Neural progenitor cell (in vitro differentiated cells): Measurements from ENCODE around the gene TRPT1. TPM values are rescaled to one million over a fixed set of nuclear protein-coding genes. Genes with fewer than 3 reads are reported as not detected.

Experiments
- DNase-seq: peaks from one replicate; pipeline ENCODE4 v3.0.0-alpha.2; 2016; ENCODE audit warnings: low spot score
- H2AFZ ChIP-seq: fragments of 200-600 bp; sonication (generic); replicated peaks from 2 replicates; pipeline ENCODE4 v1.6.1; 2016; ENCODE audit warnings: antibody characterized with exemption
- H3F3A ChIP-seq: fragments of 200-600 bp; sonication (generic); 2 replicates; pipeline ENCODE4 v1.6.1; 2016; ENCODE audit warnings: antibody characterized with exemption, low read depth
- H3K27ac ChIP-seq: fragments of 200-600 bp; sonication (generic); 2 replicates; pipeline ENCODE4 v1.5.1; 2016; ENCODE audit warnings: mild to moderate bottlenecking
- H3K27me3 ChIP-seq: fragments of 200-600 bp; sonication (generic); 2 replicates; pipeline ENCODE4 v1.6.1; 2016; ENCODE audit warnings: mild to moderate bottlenecking, moderate library complexity
- H3K36me3 ChIP-seq: fragments of 200-600 bp; sonication (generic); 2 replicates; pipeline ENCODE4 v1.5.1; 2016
- H3K4me1 ChIP-seq: fragments of 200-600 bp; sonication (generic); 2 replicates; pipeline ENCODE4 v1.6.1; 2016; ENCODE audit warnings: mixed run types
- H3K4me2 ChIP-seq: fragments of 200-600 bp; sonication (generic); 2 replicates; pipeline ENCODE4 v1.6.1; 2016
- H3K4me3 ChIP-seq: fragments of 200-600 bp; sonication (generic); 2 replicates; pipeline ENCODE4 v1.5.1; 2016
- H3K79me2 ChIP-seq: fragments of 200-600 bp; sonication (generic); 2 replicates; pipeline ENCODE4 v1.6.1; 2016; ENCODE audit warnings: low read depth
- H3K9ac ChIP-seq: fragments of 200-600 bp; sonication (generic); 2 replicates; pipeline ENCODE4 v1.6.1; 2016
- H3K9me3 ChIP-seq: fragments of 200-600 bp; sonication (generic); 2 replicates; pipeline ENCODE4 v1.5.1; 2016; ENCODE audit warnings: low read depth
- H4K20me1 ChIP-seq: fragments of 200-600 bp; sonication (generic); 2 replicates; pipeline ENCODE4 v1.6.1; 2016; ENCODE audit warnings: low read depth
- H3K27ac Mint-ChIP-seq: 3 replicates; pipeline ENCODE4 v1.8.0; 2021; ENCODE audit warnings: mixed read lengths
- H3K27me3 Mint-ChIP-seq: 2 replicates; pipeline ENCODE4 v1.8.0; 2022; ENCODE audit warnings: low read depth, mild to moderate bottlenecking, inconsistent platforms, moderate library complexity, mixed read lengths; ENCODE audit not compliant: insufficient read depth
- H3K36me3 Mint-ChIP-seq: 3 replicates; pipeline ENCODE4 v1.8.0; 2021; ENCODE audit warnings: mixed read lengths
- H3K4me1 Mint-ChIP-seq: 3 replicates; pipeline ENCODE4 v1.8.0; 2021; ENCODE audit warnings: mixed read lengths
- H3K4me3 Mint-ChIP-seq: 3 replicates; pipeline ENCODE4 v1.8.0; 2021; ENCODE audit warnings: mild to moderate bottlenecking, moderate library complexity, mixed read lengths
- H3K9me3 Mint-ChIP-seq: 3 replicates; pipeline ENCODE4 v1.8.0; 2020; ENCODE audit warnings: mixed read lengths
- CTCF ChIP-seq: fragments of 200-600 bp; sonication (generic); IDR thresholded peaks from 2 replicates; pipeline ENCODE4 v1.5.1; 2017; ENCODE audit warnings: antibody characterized with exemption, mild to moderate bottlenecking
- EZH2 ChIP-seq: fragments of 200-600 bp; sonication (generic); IDR thresholded peaks from 2 replicates; pipeline ENCODE4 v1.6.1; 2017; ENCODE audit warnings: antibody characterized with exemption, mild to moderate bottlenecking, moderate library complexity
- EZH2phosphoT487 ChIP-seq: fragments of 200-600 bp; sonication (generic); IDR thresholded peaks from 2 replicates; pipeline ENCODE4 v1.6.1; 2017; ENCODE audit warnings: antibody characterized with exemption
- total RNA-seq: library from RNA; depleted of rRNA; stranded (reverse); fragments of >200 nt; gene quantifications from 2 replicates; pipeline ENCODE4 v1.2.3, GENCODE V29; 2015; ENCODE audit warnings: low replicate concordance

TRPT1 gene
- total RNA-seq, 1 donor from 2014 or later = 17.5 TPM

GRCh38 chr11:64234647-64235379 is 8.8 kb upstream of the TRPT1 start:
- TF ChIP-seq EZH2 (no peak), EZH2phosphoT487 (peak; percentile 8), CTCF (peak; percentile 5)
- no peak overlapping the region for H3K9ac ChIP-seq
- H3K4me1 Mint-ChIP-seq = peaks cover 18% of the 10 kb centered on the region
- H3K36me3 ChIP-seq = no peaks in the 10 kb centered on the region
- H3K4me3 Mint-ChIP-seq = peak overlapping the region; percentile 85
- H3K4me3 ChIP-seq = peak overlapping the region; percentile 84
- H3K9me3 Mint-ChIP-seq = no peaks in the 10 kb centered on the region
- peak; percentile 64 for DNase-seq
- peaks cover 4% of the 10 kb centered on the region for H3K4me1 ChIP-seq
- peaks cover 38% of the 10 kb centered on the region for H3F3A ChIP-seq
- peaks cover 3% of the 10 kb centered on the region for H4K20me1 ChIP-seq
- peaks cover 18% of the 10 kb centered on the region for H3K27me3 Mint-ChIP-seq
- peaks cover 47% of the 10 kb centered on the region for H3K27me3 ChIP-seq
- H3K27ac ChIP-seq = no peak overlapping the region
- H3K9me3 ChIP-seq = no peaks in the 10 kb centered on the region
- H3K36me3 Mint-ChIP-seq = no peaks in the 10 kb centered on the region
- no peaks in the 10 kb centered on the region for H3K79me2 ChIP-seq
- H3K27ac Mint-ChIP-seq = no peak overlapping the region
- H2AFZ ChIP-seq = peak overlapping the region; percentile 85
- H3K4me2 ChIP-seq = peak overlapping the region; percentile 94

GRCh38 chr11:64233913-64234586 is 8.1 kb upstream of the TRPT1 start, which contains the start of gene VEGFB:
TSS of gene VEGFB (plus strand) at chr11:64234584. CDS start at chr11:64234834, 250 bp downstream.
- Mint-ChIP-seq H3K36me3 (no peaks in the 10 kb centered on the region), H3K9me3 (no peaks in the 10 kb centered on the region), H3K27ac (no peak within 1 kb of the TSS), H3K4me1 (peaks cover 23% of the 10 kb centered on the region), H3K4me3 (peak within 1 kb of the TSS; percentile 92), H3K27me3 (peaks cover 16% of the 10 kb centered on the region)
- Histone ChIP-seq H3K27ac (no peak within 1 kb of the TSS), H3K36me3 (no peaks in the 10 kb centered on the region), H3K79me2 (no peaks in the 10 kb centered on the region), H3K4me2 (peak within 1 kb of the TSS; percentile 94), H2AFZ (peak within 1 kb of the TSS; percentile 85), H3K27me3 (peaks cover 47% of the 10 kb centered on the region), H4K20me1 (peaks cover 3% of the 10 kb centered on the region), H3K4me1 (peaks cover 8% of the 10 kb centered on the region), H3K9me3 (no peaks in the 10 kb centered on the region), H3F3A (peaks cover 44% of the 10 kb centered on the region), H3K4me3 (peak within 1 kb of the TSS; percentile 84), H3K9ac (no peak within 1 kb of the TSS)
- TF ChIP-seq CTCF = no peak
- peak; percentile 5 for TF ChIP-seq EZH2phosphoT487
- no peak for TF ChIP-seq EZH2
- DNase-seq = peak; percentile 74

GRCh38 chr11:64232967-64233315 is 7.0 kb upstream of the TRPT1 start:
- peak overlapping the region; percentile 92 for H3K4me3 Mint-ChIP-seq

More at GRCh38 chr11:64232967-64233315, 7.0 kb upstream of the TRPT1 start:
- TF ChIP-seq EZH2 (no peak), CTCF (no peak), EZH2phosphoT487 (no peak)
- H3K27me3 Mint-ChIP-seq = peaks cover 16% of the 10 kb centered on the region
- peaks cover 44% of the 10 kb centered on the region for H3F3A ChIP-seq
- H3K36me3 Mint-ChIP-seq = no peaks in the 10 kb centered on the region
- H3K9ac ChIP-seq = no peak overlapping the region
- peaks cover 47% of the 10 kb centered on the region for H3K27me3 ChIP-seq
- H3K9me3 ChIP-seq = no peaks in the 10 kb centered on the region
- H3K4me1 ChIP-seq = peaks cover 8% of the 10 kb centered on the region
- peaks cover 3% of the 10 kb centered on the region for H4K20me1 ChIP-seq
- peaks cover 23% of the 10 kb centered on the region for H3K4me1 Mint-ChIP-seq
- no peaks in the 10 kb centered on the region for H3K36me3 ChIP-seq
- no peak overlapping the region for H3K4me3 ChIP-seq
- no peak overlapping the region for H3K27ac ChIP-seq
- no peaks in the 10 kb centered on the region for H3K9me3 Mint-ChIP-seq
- H3K4me2 ChIP-seq = no peak overlapping the region
- H3K79me2 ChIP-seq = no peaks in the 10 kb centered on the region
- no peak overlapping the region for H3K27ac Mint-ChIP-seq
- no peak overlapping the region for H2AFZ ChIP-seq
- DNase-seq = no peak
